ENCODE data around the gene STON2. TPM values are rescaled to one million over a fixed set of nuclear protein-coding genes. Genes with fewer than 3 reads are reported as not detected.

STON2 gene
- total RNA-seq, 1 donor from 2014 or later = 66.8 TPM

DNA sequence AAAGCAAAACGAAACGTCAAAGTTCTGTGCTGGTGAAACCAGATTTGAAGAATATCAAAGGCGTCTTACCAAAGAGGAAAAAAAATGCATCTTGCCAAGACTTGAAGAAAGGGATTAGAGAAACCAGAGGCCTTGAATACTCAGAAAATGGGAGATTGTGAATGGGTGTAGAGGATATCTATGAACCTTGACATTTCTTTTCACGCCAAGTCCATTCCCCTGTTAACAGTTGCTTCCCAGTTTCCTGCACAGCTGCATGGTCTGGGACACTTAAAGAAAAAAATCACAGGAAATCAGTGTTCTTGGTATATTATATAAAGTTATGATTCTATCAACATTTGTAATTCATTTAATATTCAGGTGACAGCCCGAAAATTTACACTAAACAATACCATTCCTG is 178.0 kb downstream of the STON2 start:
- no peak for DNase-seq (ENCODE audit: low spot score)
- Mint-ChIP-seq H3K27ac (ENCODE audit: unreplicated experiment) (peak overlapping the region; percentile 98), H3K27me3 (ENCODE audit: unreplicated experiment) (peaks cover 24% of the 10 kb centered on the region), H3K36me3 (ENCODE audit: low read depth, unreplicated experiment) (peaks cover 4% of the 10 kb centered on the region), H3K9me3 (ENCODE audit: unreplicated experiment) (no peaks in the 10 kb centered on the region), H3K4me1 (ENCODE audit: unreplicated experiment) (peaks cover 14% of the 10 kb centered on the region), H3K4me3 (ENCODE audit: unreplicated experiment) (peak overlapping the region; percentile 92)
- TF ChIP-seq, protein P1, sequence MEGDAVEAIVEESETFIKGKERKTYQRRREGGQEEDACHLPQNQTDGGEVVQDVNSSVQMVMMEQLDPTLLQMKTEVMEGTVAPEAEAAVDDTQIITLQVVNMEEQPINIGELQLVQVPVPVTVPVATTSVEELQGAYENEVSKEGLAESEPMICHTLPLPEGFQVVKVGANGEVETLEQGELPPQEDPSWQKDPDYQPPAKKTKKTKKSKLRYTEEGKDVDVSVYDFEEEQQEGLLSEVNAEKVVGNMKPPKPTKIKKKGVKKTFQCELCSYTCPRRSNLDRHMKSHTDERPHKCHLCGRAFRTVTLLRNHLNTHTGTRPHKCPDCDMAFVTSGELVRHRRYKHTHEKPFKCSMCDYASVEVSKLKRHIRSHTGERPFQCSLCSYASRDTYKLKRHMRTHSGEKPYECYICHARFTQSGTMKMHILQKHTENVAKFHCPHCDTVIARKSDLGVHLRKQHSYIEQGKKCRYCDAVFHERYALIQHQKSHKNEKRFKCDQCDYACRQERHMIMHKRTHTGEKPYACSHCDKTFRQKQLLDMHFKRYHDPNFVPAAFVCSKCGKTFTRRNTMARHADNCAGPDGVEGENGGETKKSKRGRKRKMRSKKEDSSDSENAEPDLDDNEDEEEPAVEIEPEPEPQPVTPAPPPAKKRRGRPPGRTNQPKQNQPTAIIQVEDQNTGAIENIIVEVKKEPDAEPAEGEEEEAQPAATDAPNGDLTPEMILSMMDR (IDR thresholded peaks at IDR 0.05; ENCODE audit: unreplicated experiment) = no peak

DNA sequence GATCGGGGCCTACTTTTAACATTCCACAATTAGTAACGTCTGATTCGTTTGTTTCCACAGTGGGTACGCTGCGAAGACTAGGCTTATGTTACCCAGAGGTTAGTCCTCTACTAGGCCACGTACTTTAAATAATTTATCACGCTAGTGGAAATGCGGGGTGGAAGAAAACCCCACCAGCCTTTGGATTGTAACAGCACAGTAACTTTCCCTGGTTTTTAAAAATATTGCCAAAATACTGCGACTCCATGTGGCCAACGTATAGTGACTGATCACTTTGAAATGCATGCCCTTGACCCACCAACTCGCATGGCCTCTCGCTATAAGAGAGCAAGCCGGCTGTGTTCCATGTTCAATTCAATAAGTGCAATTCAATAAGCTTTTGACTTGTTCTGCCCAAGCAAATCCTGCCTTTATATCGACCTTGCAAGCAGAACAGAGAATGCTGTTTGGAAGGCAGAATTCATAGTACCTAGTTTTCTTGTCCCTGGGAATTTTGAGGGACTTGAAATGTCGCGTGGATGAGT is 178.5 kb downstream of the STON2 start:
- no peaks in the 10 kb centered on the region for H3K9me3 Mint-ChIP-seq (ENCODE audit: unreplicated experiment)
- peaks cover 4% of the 10 kb centered on the region for H3K36me3 Mint-ChIP-seq (ENCODE audit: low read depth, unreplicated experiment)
- peak; percentile 11 for DNase-seq (ENCODE audit: low spot score)
- peak overlapping the region; percentile 92 for H3K4me3 Mint-ChIP-seq (ENCODE audit: unreplicated experiment)
- H3K27me3 Mint-ChIP-seq (ENCODE audit: unreplicated experiment) = peaks cover 24% of the 10 kb centered on the region
- TF ChIP-seq, protein P1 (IDR thresholded peaks at IDR 0.05; ENCODE audit: unreplicated experiment) = no peak
- peaks cover 17% of the 10 kb centered on the region for H3K4me1 Mint-ChIP-seq (ENCODE audit: unreplicated experiment)
- H3K27ac Mint-ChIP-seq (ENCODE audit: unreplicated experiment) = peak overlapping the region; percentile 98

DNA sequence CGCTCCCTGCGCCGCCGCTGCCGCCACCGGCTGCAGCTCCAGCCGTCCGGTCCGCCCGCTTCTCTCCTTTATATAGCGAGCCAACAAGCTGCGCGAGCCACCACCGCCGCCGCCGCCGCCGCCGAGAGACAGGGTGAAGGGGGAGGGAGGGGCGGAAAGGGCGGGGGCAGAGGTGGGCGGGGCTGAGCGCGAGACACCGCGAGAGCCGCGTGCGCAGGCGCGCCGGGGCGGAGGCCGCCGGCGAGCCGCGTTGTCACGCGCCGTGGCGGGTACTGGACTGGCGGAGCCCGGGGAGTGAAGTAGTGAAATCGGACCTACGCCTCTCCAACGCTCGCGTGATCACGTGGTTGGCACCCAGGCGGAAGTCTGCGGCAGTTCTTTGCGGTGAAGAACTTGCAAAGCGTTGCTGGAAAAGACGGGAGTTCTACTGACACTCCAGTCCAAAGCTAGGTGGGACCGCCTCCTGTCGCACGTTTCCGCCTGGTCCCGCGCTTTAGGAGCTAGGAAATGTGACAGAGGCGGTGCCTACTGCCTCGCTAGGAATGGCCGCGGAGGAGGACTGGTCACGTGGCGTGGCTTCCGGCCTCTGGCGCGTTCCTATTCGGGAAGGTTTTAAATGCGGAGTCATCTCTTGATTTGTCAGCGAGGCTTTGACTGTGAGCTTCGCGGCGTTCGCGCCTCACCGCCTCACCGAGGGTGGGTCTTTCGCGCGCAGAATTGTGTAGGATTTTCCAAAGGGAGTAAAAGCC is 179.1 kb downstream of the STON2 start, which contains the start of gene GTF2A1:
GTF2A1 (minus strand) TSS at position 130 of the 749 bp plus-strand sequence. CDS start 441 bp downstream, outside the sequence.
- Mint-ChIP-seq H3K36me3 (ENCODE audit: low read depth, unreplicated experiment) (peaks cover 8% of the 10 kb centered on the region), H3K4me3 (ENCODE audit: unreplicated experiment) (peak within 1 kb of the TSS; percentile 99), H3K27me3 (ENCODE audit: unreplicated experiment) (peaks cover 24% of the 10 kb centered on the region), H3K4me1 (ENCODE audit: unreplicated experiment) (peaks cover 17% of the 10 kb centered on the region), H3K27ac (ENCODE audit: unreplicated experiment) (peak within 1 kb of the TSS; percentile 100), H3K9me3 (ENCODE audit: unreplicated experiment) (no peaks in the 10 kb centered on the region)
- TF ChIP-seq, protein P1 (IDR thresholded peaks at IDR 0.05; ENCODE audit: unreplicated experiment) = no peak
- peak; percentile 97 for DNase-seq (ENCODE audit: low spot score)

DNA sequence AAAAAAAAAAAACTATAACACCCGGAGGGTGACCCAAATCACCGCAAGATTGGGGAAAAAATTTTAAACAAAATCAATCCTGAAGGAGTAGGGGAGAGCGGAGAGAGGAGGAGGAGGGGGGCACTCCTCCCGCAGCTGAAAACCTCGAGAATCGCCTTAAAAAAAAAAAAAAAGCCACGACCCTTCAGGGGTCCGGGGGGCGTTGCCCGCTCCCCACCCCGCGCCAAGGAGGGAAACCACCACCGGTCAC is 179.6 kb downstream of the STON2 start:
- Mint-ChIP-seq H3K9me3 (ENCODE audit: unreplicated experiment) (no peaks in the 10 kb centered on the region), H3K4me1 (ENCODE audit: unreplicated experiment) (peaks cover 17% of the 10 kb centered on the region), H3K27ac (ENCODE audit: unreplicated experiment) (peak overlapping the region; percentile 94), H3K36me3 (ENCODE audit: low read depth, unreplicated experiment) (peaks cover 8% of the 10 kb centered on the region), H3K4me3 (ENCODE audit: unreplicated experiment) (peak overlapping the region; percentile 95), H3K27me3 (ENCODE audit: unreplicated experiment) (peaks cover 24% of the 10 kb centered on the region)
- TF ChIP-seq, protein P1 (IDR thresholded peaks at IDR 0.05; ENCODE audit: unreplicated experiment) = no peak
- no peak for DNase-seq (ENCODE audit: low spot score)

Data from endothelial cell (in vitro differentiated cells).